K562 (cell line): ENCODE measurements around the gene NEMF. TPM values are rescaled to one million over a fixed set of nuclear protein-coding genes. Genes with fewer than 3 reads are reported as not detected.

Source experiments
- BRF1 ChIP-seq: IDR thresholded peaks from 3 replicates; pipeline ENCODE4 v1.6.1; 2011; ENCODE audit warnings: borderline replicate concordance, mild to moderate bottlenecking; ENCODE audit not compliant: insufficient read length; ENCODE audit errors: extremely low read depth
- FOXK2 ChIP-seq, 2 experiments: fragments of 450-650 bp; IDR thresholded peaks in 1 of 2; conservative IDR thresholded peaks in 1 of 2; 2 replicates each; pipeline ENCODE4 v1.6.1; 2016; ENCODE audit warnings: low read depth in 2 of 2, mild to moderate bottlenecking in 1 of 2
- NCOA2 ChIP-seq, 2 experiments: fragments of 450-650 bp; IDR thresholded peaks; 2 replicates each; pipeline ENCODE4 v1.6.1; 2018; ENCODE audit warnings: mild to moderate bottlenecking in 2 of 2, moderate library complexity in 1 of 2; ENCODE audit not compliant: partially characterized antibody in 2 of 2
- SUPT5H ChIP-seq: fragments of 450-650 bp; IDR thresholded peaks from 2 replicates; pipeline ENCODE4 v1.6.1; 2016
- TEAD4 ChIP-seq, 2 experiments: sonication (generic) in 1 of 2; formaldehyde crosslinking in 1 of 2; IDR thresholded peaks; 2 replicates each; pipeline versions ENCODE4 v1.6.1 to v1.8.0; 2012 to 2022; ENCODE audit warnings: borderline replicate concordance in 1 of 2, inconsistent platforms in 1 of 2, low read length in 1 of 2, mild to moderate bottlenecking in 1 of 2, missing genetic modification reagents in 1 of 2
- THAP7 ChIP-seq: fragments of 250-450 bp; sonication (Bioruptor Pico); IDR thresholded peaks from 2 replicates; pipeline ENCODE4 v1.5.0; 2021
- XRCC3 ChIP-seq: fragments of 450-650 bp; IDR thresholded peaks from 2 replicates; pipeline ENCODE4 v1.6.1; 2017; ENCODE audit warnings: mild to moderate bottlenecking, moderate library complexity
- polyA plus RNA-seq, 8 experiments: library from polyadenylated mRNA; depleted of rRNA in 4 of 8; stranded (reverse) in 5 of 8; unstranded in 3 of 8; fragments of >200 nt; fragmentation: Nextera tagmentation in 2 of 8; fragmentation: Illumina TruSeq in 1 of 8; extraction: Ambion mirVana in 2 of 8; extraction: Trizol in 1 of 8; gene quantifications; 2 replicates each; pipeline versions ENCODE4 v1.2.1 to v1.2.3, GENCODE V29; 2011 to 2014; ENCODE audit warnings: inconsistent platforms in 1 of 8, missing spikeins in 1 of 8
- total RNA-seq, 7 experiments: library from RNA; depleted of rRNA in 6 of 7; stranded (reverse); fragments of >200 nt in 6 of 7; fragmentation: Illumina TruSeq in 2 of 7; extraction: Trizol in 2 of 7; gene quantifications; 2 replicates each; pipeline versions ENCODE4 v1.2.1 to v1.2.3, GENCODE V29; 2011 to 2021; ENCODE audit warnings: low replicate concordance in 1 of 7
- TF ChIP-seq, protein P1 (sequence below): fragments of 450-650 bp; IDR thresholded peaks from 2 replicates; pipeline ENCODE4 v1.6.1; 2016; ENCODE audit warnings: mild to moderate bottlenecking
- TF ChIP-seq, protein P2 (sequence below): fragments of 250-450 bp; sonication (Bioruptor Pico); IDR thresholded peaks from 2 replicates; pipeline ENCODE4 v1.5.0; 2021; ENCODE audit warnings: mild to moderate bottlenecking, borderline replicate concordance

Gene NEMF
- total and polyA plus RNA-seq, 9 of the 15 experiments (the other 6 are each of a cell fraction or from before 2014, with no cell fraction given), result 38.8 to 94.4 (median 61.0) TPM

- no peak for TF ChIP-seq NCOA2 (IDR thresholded peaks at IDR 0.05; ENCODE audit: partially characterized antibody in 2 of 2)
- no peak for TF ChIP-seq XRCC3
- TF ChIP-seq BRF1, result no peak
- TF ChIP-seq, protein P1, sequence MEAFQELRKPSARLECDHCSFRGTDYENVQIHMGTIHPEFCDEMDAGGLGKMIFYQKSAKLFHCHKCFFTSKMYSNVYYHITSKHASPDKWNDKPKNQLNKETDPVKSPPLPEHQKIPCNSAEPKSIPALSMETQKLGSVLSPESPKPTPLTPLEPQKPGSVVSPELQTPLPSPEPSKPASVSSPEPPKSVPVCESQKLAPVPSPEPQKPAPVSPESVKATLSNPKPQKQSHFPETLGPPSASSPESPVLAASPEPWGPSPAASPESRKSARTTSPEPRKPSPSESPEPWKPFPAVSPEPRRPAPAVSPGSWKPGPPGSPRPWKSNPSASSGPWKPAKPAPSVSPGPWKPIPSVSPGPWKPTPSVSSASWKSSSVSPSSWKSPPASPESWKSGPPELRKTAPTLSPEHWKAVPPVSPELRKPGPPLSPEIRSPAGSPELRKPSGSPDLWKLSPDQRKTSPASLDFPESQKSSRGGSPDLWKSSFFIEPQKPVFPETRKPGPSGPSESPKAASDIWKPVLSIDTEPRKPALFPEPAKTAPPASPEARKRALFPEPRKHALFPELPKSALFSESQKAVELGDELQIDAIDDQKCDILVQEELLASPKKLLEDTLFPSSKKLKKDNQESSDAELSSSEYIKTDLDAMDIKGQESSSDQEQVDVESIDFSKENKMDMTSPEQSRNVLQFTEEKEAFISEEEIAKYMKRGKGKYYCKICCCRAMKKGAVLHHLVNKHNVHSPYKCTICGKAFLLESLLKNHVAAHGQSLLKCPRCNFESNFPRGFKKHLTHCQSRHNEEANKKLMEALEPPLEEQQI, result no peak
- TF ChIP-seq, protein P2, sequence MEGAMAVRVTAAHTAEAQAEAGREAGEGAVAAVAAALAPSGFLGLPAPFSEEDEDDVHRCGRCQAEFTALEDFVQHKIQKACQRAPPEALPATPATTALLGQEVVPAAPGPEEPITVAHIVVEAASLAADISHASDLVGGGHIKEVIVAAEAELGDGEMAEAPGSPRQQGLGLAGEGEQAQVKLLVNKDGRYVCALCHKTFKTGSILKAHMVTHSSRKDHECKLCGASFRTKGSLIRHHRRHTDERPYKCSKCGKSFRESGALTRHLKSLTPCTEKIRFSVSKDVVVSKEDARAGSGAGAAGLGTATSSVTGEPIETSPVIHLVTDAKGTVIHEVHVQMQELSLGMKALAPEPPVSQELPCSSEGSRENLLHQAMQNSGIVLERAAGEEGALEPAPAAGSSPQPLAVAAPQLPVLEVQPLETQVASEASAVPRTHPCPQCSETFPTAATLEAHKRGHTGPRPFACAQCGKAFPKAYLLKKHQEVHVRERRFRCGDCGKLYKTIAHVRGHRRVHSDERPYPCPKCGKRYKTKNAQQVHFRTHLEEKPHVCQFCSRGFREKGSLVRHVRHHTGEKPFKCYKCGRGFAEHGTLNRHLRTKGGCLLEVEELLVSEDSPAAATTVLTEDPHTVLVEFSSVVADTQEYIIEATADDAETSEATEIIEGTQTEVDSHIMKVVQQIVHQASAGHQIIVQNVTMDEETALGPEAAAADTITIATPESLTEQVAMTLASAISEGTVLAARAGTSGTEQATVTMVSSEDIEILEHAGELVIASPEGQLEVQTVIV (CRISPR knock-in tag), result no peak
- no peak for TF ChIP-seq THAP7 (CRISPR knock-in tag)
- TF ChIP-seq TEAD4 (IDR thresholded peaks at IDR 0.05; ENCODE audit: low read length), result no peak
- TF ChIP-seq TEAD4 (CRISPR knock-in tag; IDR thresholded peaks at IDR 0.05; ENCODE audit: borderline replicate concordance), result no peak
- no peak for TF ChIP-seq SUPT5H
- no peak for TF ChIP-seq FOXK2 (conservative IDR thresholded peaks at IDR 0.05 in 1 of 2, IDR thresholded peaks at IDR 0.05 in 1 of 2; ENCODE audit: low read depth in 2 of 2)
Observed at GRCh38 chr14:49828640-49829039, 23.9 kb downstream of the NEMF start (continued).
